GM23338 (cell line): ENCODE data around the gene NEIL3. TPM values are rescaled to one million over a fixed set of nuclear protein-coding genes. Genes with fewer than 3 reads are reported as not detected.

ENCODE experiments used
- ATAC-seq: fragments of 200-7000 bp; cut with Tn5 transposase; 3 replicates; pipeline ENCODE4 v1.9.1; 2020
- DNase-seq: peaks from one replicate; pipeline ENCODE4 v3.0.0-alpha.2; 2015; ENCODE audit warnings: low spot score
- H2AFZ ChIP-seq: fragments of 200-600 bp; sonication (generic); 2 replicates; pipeline ENCODE4 v1.8.0; 2016; ENCODE audit warnings: antibody characterized with exemption, mild to moderate bottlenecking, moderate library complexity
- H3F3A ChIP-seq: fragments of 200-600 bp; sonication (generic); replicated peaks from 2 replicates; pipeline ENCODE4 v1.8.0; 2017; ENCODE audit warnings: antibody characterized with exemption, mixed run types, low read depth
- H3K27ac ChIP-seq: fragments of 200-600 bp; sonication (generic); 2 replicates; pipeline ENCODE4 v1.6.1; 2016; ENCODE audit warnings: low read depth
- H3K27me3 ChIP-seq: fragments of 200-600 bp; sonication (generic); 2 replicates; pipeline ENCODE4 v1.8.0; 2016; ENCODE audit warnings: mild to moderate bottlenecking, mixed run types, moderate library complexity; ENCODE audit not compliant: insufficient read depth
- H3K36me3 ChIP-seq: fragments of 200-600 bp; sonication (generic); 2 replicates; pipeline ENCODE4 v1.8.0; 2016; ENCODE audit warnings: mild to moderate bottlenecking; ENCODE audit not compliant: insufficient read depth
- H3K4me1 ChIP-seq: fragments of 200-600 bp; sonication (generic); 2 replicates; pipeline ENCODE4 v1.8.0; 2016; ENCODE audit warnings: mild to moderate bottlenecking, moderate library complexity; ENCODE audit not compliant: insufficient read depth
- H3K4me2 ChIP-seq: fragments of 200-600 bp; sonication (generic); 2 replicates; pipeline ENCODE4 v1.7.1; 2017; ENCODE audit warnings: mixed run types
- H3K4me3 ChIP-seq: fragments of 200-600 bp; sonication (generic); 2 replicates; pipeline ENCODE4 v1.6.1; 2016; ENCODE audit warnings: mixed run types
- H3K79me2 ChIP-seq: fragments of 200-600 bp; sonication (generic); replicated peaks from 2 replicates; pipeline ENCODE4 v1.8.0; 2017; ENCODE audit warnings: mild to moderate bottlenecking; ENCODE audit not compliant: insufficient read depth
- H3K9me2 ChIP-seq: fragments of 200-600 bp; sonication (generic); 2 replicates; pipeline ENCODE4 v1.8.0; 2017; ENCODE audit not compliant: insufficient read depth
- H4K20me1 ChIP-seq: fragments of 200-600 bp; sonication (generic); replicated peaks from 2 replicates; pipeline ENCODE4 v1.8.0; 2017; ENCODE audit warnings: mild to moderate bottlenecking; ENCODE audit not compliant: insufficient read depth
- H3K27ac Mint-ChIP-seq: 2 replicates; pipeline ENCODE4 v1.8.0; 2020; ENCODE audit warnings: inconsistent platforms, mild to moderate bottlenecking, moderate library complexity, mixed read lengths
- H3K27me3 Mint-ChIP-seq: 3 replicates; pipeline ENCODE4 v1.8.0; 2022; ENCODE audit warnings: low read depth, mild to moderate bottlenecking, moderate library complexity, mixed read lengths, inconsistent platforms; ENCODE audit not compliant: insufficient read depth, poor library complexity
- H3K36me3 Mint-ChIP-seq: 3 replicates; pipeline ENCODE4 v1.8.0; 2021; ENCODE audit warnings: low read depth, mild to moderate bottlenecking, inconsistent platforms, moderate library complexity, mixed read lengths
- H3K4me1 Mint-ChIP-seq: 3 replicates; pipeline ENCODE4 v1.8.0; 2020; ENCODE audit warnings: mild to moderate bottlenecking, inconsistent platforms, mixed read lengths
- H3K4me3 Mint-ChIP-seq: 3 replicates; pipeline ENCODE4 v1.8.0; 2021; ENCODE audit warnings: moderate library complexity, mild to moderate bottlenecking, inconsistent platforms, mixed read lengths
- H3K9me3 Mint-ChIP-seq: 3 replicates; pipeline ENCODE4 v1.8.0; 2020; ENCODE audit warnings: moderate library complexity, mild to moderate bottlenecking, inconsistent platforms, mixed read lengths
- CREB1 ChIP-seq: fragments of 250-450 bp; sonication (Bioruptor Pico); IDR thresholded peaks from 2 replicates; pipeline ENCODE4 v1.5.0; 2020; ENCODE audit warnings: low read depth, mild to moderate bottlenecking, moderate library complexity
- CTCF ChIP-seq, 2 experiments: fragments of 200-600 bp in 1 of 2; sonication (generic) in 1 of 2; conservative IDR thresholded peaks; 2 replicates each; pipeline versions ENCODE4 v1.5.1 to v1.6.1; 2016 to 2017; ENCODE audit warnings: antibody characterized with exemption in 2 of 2, low read depth in 2 of 2, mild to moderate bottlenecking in 2 of 2, moderate library complexity in 1 of 2
- EZH2 ChIP-seq: fragments of 200-600 bp; sonication (generic); IDR thresholded peaks from one replicate; pipeline ENCODE4 v1.8.0; 2017; ENCODE audit warnings: antibody characterized with exemption, mild to moderate bottlenecking, low read depth; ENCODE audit not compliant: unreplicated experiment
- EZH2phosphoT487 ChIP-seq: fragments of 200-600 bp; sonication (generic); IDR thresholded peaks from one replicate; pipeline ENCODE4 v1.8.1; 2018; ENCODE audit warnings: antibody characterized with exemption; ENCODE audit not compliant: unreplicated experiment
- STAT1 ChIP-seq: IDR thresholded peaks from one replicate; pipeline ENCODE4 v1.6.1; 2016; ENCODE audit warnings: antibody characterized with exemption; ENCODE audit not compliant: unreplicated experiment
- ZNF114 ChIP-seq: fragments of 250-450 bp; sonication (Bioruptor Pico); IDR thresholded peaks from 2 replicates; pipeline ENCODE4 v1.5.0; 2020; ENCODE audit warnings: mild to moderate bottlenecking, moderate library complexity
- ZNF331 ChIP-seq: fragments of 250-450 bp; sonication (Bioruptor Pico); IDR thresholded peaks from 2 replicates; pipeline ENCODE4 v1.5.0; 2020; ENCODE audit warnings: low read depth, mild to moderate bottlenecking, moderate library complexity
- polyA plus RNA-seq: library from polyadenylated mRNA; unstranded; fragments of >200 nt; fragmentation: Nextera tagmentation; extraction: Ambion mirVana; gene quantifications from 2 replicates; pipeline ENCODE4 v1.2.1, GENCODE V29; 2016
- total RNA-seq: library from RNA; depleted of rRNA; stranded (reverse); fragments of >200 nt; shearing (Covaris generic); gene quantifications from 2 replicates; pipeline ENCODE4 v1.2.3, GENCODE V29; 2014
- TF ChIP-seq, protein P1 (sequence below): IDR thresholded peaks from 2 replicates; pipeline ENCODE4 v1.6.1; 2016; ENCODE audit warnings: antibody characterized with exemption
- TF ChIP-seq, protein P2 (sequence below): fragments of 250-450 bp; sonication (Bioruptor Pico); IDR thresholded peaks from 2 replicates; pipeline ENCODE4 v1.5.0; 2020; ENCODE audit warnings: mild to moderate bottlenecking, moderate library complexity

Gene NEIL3
- total and polyA plus RNA-seq, 2 experiments from 2014 or later = 11.8 to 15.4 TPM

- Histone ChIP-seq H3K27ac (no peak overlapping the region), H3K36me3 (peaks cover 4% of the 10 kb centered on the region; the same call in 1 of the 2 replicates), H3K4me3 (no peak overlapping the region), H4K20me1 (no peaks in the 10 kb centered on the region), H3F3A (no peaks in the 10 kb centered on the region), H3K4me1 (0 out of 2 replicates have a peak, but pooled peaks cover 9% of the 10 kb centered on the region), H3K4me2 (no peak overlapping the region), H2AFZ (no peak overlapping the region), H3K27me3 (no peaks in the 10 kb centered on the region), H3K79me2 (no peaks in the 10 kb centered on the region), H3K9me2 (no peaks in the 10 kb centered on the region)
- H3K4me1 Mint-ChIP-seq = peaks cover 11% of the 10 kb centered on the region; the same call in 2 of the 3 replicates
- TF ChIP-seq EZH2 (no peak), ZNF331 (no peak), CTCF (conservative IDR thresholded peaks at IDR 0.05; ENCODE audit: low read depth in 2 of 2) (peak; percentile 23 to 47; a peak in 3 of 4 replicates)
- H3K27ac Mint-ChIP-seq = no peak overlapping the region
- H3K27me3 Mint-ChIP-seq = no peaks in the 10 kb centered on the region
- DNase-seq (peak; percentile 11), ATAC-seq (peak; percentile 36; the same call in 1 of the 3 replicates)
- H3K36me3 Mint-ChIP-seq = peaks cover 35% of the 10 kb centered on the region
- no peak overlapping the region for H3K4me3 Mint-ChIP-seq
- no peaks in the 10 kb centered on the region for H3K9me3 Mint-ChIP-seq
Measured at GRCh38 chr4:177349191-177349590, 39.5 kb downstream of the NEIL3 start.

- H3K27me3 Mint-ChIP-seq = no peaks in the 10 kb centered on the region
- Histone ChIP-seq H3F3A (no peaks in the 10 kb centered on the region), H3K36me3 (peaks cover 4% of the 10 kb centered on the region; the same call in 1 of the 2 replicates), H3K4me2 (no peak overlapping the region), H3K79me2 (no peaks in the 10 kb centered on the region), H2AFZ (no peak overlapping the region), H3K9me2 (no peaks in the 10 kb centered on the region), H3K4me3 (no peak overlapping the region), H3K27me3 (no peaks in the 10 kb centered on the region), H3K27ac (no peak overlapping the region), H3K4me1 (0 out of 2 replicates have a peak, but pooled peaks cover 9% of the 10 kb centered on the region), H4K20me1 (no peaks in the 10 kb centered on the region)
- peaks cover 11% of the 10 kb centered on the region; the same call in 2 of the 3 replicates for H3K4me1 Mint-ChIP-seq
- no peak overlapping the region; the same call in 1 of the 2 replicates for H3K27ac Mint-ChIP-seq
- no peak for DNase-seq
- H3K36me3 Mint-ChIP-seq = peaks cover 27% of the 10 kb centered on the region
- ATAC-seq = no peak
- no peaks in the 10 kb centered on the region for H3K9me3 Mint-ChIP-seq
- no peak overlapping the region for H3K4me3 Mint-ChIP-seq
- no peak for TF ChIP-seq CTCF (conservative IDR thresholded peaks at IDR 0.05; ENCODE audit: low read depth in 2 of 2)
- no peak for TF ChIP-seq ZNF331
- no peak for TF ChIP-seq CREB1 (CRISPR knock-in tag)
- no peak for TF ChIP-seq ZNF114 (CRISPR knock-in tag)
- TF ChIP-seq, protein P1, sequence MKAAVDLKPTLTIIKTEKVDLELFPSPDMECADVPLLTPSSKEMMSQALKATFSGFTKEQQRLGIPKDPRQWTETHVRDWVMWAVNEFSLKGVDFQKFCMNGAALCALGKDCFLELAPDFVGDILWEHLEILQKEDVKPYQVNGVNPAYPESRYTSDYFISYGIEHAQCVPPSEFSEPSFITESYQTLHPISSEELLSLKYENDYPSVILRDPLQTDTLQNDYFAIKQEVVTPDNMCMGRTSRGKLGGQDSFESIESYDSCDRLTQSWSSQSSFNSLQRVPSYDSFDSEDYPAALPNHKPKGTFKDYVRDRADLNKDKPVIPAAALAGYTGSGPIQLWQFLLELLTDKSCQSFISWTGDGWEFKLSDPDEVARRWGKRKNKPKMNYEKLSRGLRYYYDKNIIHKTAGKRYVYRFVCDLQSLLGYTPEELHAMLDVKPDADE = no peak
- TF ChIP-seq, protein P2, sequence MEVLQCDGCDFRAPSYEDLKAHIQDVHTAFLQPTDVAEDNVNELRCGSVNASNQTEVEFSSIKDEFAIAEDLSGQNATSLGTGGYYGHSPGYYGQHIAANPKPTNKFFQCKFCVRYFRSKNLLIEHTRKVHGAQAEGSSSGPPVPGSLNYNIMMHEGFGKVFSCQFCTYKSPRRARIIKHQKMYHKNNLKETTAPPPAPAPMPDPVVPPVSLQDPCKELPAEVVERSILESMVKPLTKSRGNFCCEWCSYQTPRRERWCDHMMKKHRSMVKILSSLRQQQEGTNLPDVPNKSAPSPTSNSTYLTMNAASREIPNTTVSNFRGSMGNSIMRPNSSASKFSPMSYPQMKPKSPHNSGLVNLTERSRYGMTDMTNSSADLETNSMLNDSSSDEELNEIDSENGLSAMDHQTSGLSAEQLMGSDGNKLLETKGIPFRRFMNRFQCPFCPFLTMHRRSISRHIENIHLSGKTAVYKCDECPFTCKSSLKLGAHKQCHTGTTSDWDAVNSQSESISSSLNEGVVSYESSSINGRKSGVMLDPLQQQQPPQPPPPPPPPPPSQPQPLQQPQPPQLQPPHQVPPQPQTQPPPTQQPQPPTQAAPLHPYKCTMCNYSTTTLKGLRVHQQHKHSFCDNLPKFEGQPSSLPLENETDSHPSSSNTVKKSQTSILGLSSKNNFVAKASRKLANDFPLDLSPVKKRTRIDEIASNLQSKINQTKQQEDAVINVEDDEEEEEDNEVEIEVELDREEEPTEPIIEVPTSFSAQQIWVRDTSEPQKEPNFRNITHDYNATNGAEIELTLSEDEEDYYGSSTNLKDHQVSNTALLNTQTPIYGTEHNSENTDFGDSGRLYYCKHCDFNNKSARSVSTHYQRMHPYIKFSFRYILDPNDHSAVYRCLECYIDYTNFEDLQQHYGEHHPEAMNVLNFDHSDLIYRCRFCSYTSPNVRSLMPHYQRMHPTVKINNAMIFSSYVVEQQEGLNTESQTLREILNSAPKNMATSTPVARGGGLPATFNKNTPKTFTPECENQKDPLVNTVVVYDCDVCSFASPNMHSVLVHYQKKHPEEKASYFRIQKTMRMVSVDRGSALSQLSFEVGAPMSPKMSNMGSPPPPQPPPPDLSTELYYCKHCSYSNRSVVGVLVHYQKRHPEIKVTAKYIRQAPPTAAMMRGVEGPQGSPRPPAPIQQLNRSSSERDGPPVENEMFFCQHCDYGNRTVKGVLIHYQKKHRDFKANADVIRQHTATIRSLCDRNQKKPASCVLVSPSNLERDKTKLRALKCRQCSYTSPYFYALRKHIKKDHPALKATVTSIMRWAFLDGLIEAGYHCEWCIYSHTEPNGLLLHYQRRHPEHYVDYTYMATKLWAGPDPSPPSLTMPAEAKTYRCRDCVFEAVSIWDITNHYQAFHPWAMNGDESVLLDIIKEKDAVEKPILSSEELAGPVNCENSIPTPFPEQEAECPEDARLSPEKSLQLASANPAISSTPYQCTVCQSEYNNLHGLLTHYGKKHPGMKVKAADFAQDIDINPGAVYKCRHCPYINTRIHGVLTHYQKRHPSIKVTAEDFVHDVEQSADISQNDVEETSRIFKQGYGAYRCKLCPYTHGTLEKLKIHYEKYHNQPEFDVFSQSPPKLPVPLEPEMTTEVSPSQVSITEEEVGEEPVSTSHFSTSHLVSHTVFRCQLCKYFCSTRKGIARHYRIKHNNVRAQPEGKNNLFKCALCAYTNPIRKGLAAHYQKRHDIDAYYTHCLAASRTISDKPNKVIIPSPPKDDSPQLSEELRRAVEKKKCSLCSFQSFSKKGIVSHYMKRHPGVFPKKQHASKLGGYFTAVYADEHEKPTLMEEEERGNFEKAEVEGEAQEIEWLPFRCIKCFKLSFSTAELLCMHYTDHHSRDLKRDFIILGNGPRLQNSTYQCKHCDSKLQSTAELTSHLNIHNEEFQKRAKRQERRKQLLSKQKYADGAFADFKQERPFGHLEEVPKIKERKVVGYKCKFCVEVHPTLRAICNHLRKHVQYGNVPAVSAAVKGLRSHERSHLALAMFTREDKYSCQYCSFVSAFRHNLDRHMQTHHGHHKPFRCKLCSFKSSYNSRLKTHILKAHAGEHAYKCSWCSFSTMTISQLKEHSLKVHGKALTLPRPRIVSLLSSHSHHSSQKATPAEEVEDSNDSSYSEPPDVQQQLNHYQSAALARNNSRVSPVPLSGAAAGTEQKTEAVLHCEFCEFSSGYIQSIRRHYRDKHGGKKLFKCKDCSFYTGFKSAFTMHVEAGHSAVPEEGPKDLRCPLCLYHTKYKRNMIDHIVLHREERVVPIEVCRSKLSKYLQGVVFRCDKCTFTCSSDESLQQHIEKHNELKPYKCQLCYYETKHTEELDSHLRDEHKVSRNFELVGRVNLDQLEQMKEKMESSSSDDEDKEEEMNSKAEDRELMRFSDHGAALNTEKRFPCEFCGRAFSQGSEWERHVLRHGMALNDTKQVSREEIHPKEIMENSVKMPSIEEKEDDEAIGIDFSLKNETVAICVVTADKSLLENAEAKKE = no peak
- TF ChIP-seq EZH2 = no peak
- TF ChIP-seq EZH2phosphoT487 = no peak
- no peak for TF ChIP-seq STAT1
Measured at GRCh38 chr4:177351622-177352244, 42.1 kb downstream of the NEIL3 start.
